SK-N-SH (cell line): ENCODE data around the gene WBP1L.
"Not testable (repeated sequence)": the region's sequence is repeated elsewhere in the genome, so short reads cannot be mapped to it uniquely, and the experiment has no call there.

ENCODE experiments used
- EZH2phosphoT487 ChIP-seq: fragments of 200-600 bp; sonication (generic); IDR thresholded peaks from 2 replicates; pipeline ENCODE4 v1.6.1; 2017; ENCODE audit warnings: low read depth, mixed run types, mild to moderate bottlenecking, antibody characterized with exemption, moderate library complexity, borderline replicate concordance
- FOSL2 ChIP-seq: IDR thresholded peaks from 2 replicates; pipeline ENCODE4 v1.4.0; 2012; ENCODE audit warnings: low read depth, mild to moderate bottlenecking, moderate library complexity, borderline replicate concordance
- GABPA ChIP-seq: IDR thresholded peaks from 2 replicates; pipeline ENCODE4 v1.4.0; 2012; ENCODE audit warnings: low read depth, mild to moderate bottlenecking
- POLR2AphosphoS5 ChIP-seq: IDR thresholded peaks from 2 replicates; pipeline ENCODE4 v1.6.1; 2012; ENCODE audit warnings: low read depth, low read length
- SIN3A ChIP-seq: IDR thresholded peaks from 2 replicates; pipeline ENCODE4 v1.6.1; 2012; ENCODE audit warnings: low read depth, mild to moderate bottlenecking, low read length, moderate library complexity, borderline replicate concordance
- TAF1 ChIP-seq: IDR thresholded peaks from 2 replicates; pipeline ENCODE4 v1.6.1; 2012; ENCODE audit warnings: low read depth, mild to moderate bottlenecking, low read length, moderate library complexity, borderline replicate concordance
- TEAD4 ChIP-seq: IDR thresholded peaks from 2 replicates; pipeline ENCODE4 v1.4.0; 2012; ENCODE audit warnings: mild to moderate bottlenecking, borderline replicate concordance; ENCODE audit not compliant: insufficient read depth
- TF ChIP-seq, protein P1 (sequence below): fragments of 200-600 bp; sonication (generic); IDR thresholded peaks from 2 replicates; pipeline ENCODE4 v1.6.1; 2017; ENCODE audit warnings: antibody characterized with exemption, mild to moderate bottlenecking, moderate library complexity
- TF ChIP-seq, protein P2 (sequence below): fragments of 150-350 bp; IDR thresholded peaks from 2 replicates; pipeline ENCODE4 v1.6.1; 2016; ENCODE audit warnings: mild to moderate bottlenecking, low read depth, low read length

DNA sequence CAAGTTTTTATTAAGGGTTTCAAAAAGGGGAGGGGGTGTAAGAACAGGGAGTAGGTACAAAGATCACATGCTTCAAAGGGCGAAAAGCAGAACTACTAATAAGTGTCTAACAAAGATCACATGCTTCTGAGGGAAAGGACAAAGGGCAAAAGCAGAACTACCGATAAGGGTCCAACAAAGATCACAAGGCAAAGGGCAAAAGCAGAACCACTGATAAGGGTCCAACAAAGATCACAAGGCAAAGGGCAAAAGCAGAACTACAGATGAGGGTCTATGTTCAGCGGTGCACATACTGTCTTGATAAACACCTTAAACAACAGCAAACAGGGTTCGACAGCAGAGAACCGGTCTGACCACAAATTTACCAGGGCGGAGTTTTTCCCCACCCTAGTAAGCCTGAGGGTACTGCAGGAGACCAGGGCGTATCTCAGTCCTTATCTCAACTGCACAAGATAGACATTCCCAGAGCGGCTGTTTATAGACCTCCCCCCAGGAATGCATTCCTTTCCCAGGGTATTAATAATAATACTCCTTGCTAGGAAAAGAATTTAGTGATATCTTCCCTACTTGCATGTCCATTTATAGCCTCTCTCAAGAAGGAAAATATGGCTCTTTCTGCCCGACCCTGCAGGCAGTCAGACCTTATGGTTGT, 94.7 kb downstream of the WBP1L start:
- not testable (repeated sequence) for TF ChIP-seq EZH2phosphoT487, GABPA, TEAD4, FOSL2, TAF1, POLR2AphosphoS5, SIN3A
- TF ChIP-seq, protein P1, sequence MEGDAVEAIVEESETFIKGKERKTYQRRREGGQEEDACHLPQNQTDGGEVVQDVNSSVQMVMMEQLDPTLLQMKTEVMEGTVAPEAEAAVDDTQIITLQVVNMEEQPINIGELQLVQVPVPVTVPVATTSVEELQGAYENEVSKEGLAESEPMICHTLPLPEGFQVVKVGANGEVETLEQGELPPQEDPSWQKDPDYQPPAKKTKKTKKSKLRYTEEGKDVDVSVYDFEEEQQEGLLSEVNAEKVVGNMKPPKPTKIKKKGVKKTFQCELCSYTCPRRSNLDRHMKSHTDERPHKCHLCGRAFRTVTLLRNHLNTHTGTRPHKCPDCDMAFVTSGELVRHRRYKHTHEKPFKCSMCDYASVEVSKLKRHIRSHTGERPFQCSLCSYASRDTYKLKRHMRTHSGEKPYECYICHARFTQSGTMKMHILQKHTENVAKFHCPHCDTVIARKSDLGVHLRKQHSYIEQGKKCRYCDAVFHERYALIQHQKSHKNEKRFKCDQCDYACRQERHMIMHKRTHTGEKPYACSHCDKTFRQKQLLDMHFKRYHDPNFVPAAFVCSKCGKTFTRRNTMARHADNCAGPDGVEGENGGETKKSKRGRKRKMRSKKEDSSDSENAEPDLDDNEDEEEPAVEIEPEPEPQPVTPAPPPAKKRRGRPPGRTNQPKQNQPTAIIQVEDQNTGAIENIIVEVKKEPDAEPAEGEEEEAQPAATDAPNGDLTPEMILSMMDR, result not testable (repeated sequence)
- TF ChIP-seq, protein P2, sequence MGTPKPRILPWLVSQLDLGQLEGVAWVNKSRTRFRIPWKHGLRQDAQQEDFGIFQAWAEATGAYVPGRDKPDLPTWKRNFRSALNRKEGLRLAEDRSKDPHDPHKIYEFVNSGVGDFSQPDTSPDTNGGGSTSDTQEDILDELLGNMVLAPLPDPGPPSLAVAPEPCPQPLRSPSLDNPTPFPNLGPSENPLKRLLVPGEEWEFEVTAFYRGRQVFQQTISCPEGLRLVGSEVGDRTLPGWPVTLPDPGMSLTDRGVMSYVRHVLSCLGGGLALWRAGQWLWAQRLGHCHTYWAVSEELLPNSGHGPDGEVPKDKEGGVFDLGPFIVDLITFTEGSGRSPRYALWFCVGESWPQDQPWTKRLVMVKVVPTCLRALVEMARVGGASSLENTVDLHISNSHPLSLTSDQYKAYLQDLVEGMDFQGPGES, result not testable (repeated sequence)
